ENCODE data around the gene DNAJB6. TPM values are rescaled to one million over a fixed set of nuclear protein-coding genes. Genes with fewer than 3 reads are reported as not detected.

DNAJB6 gene
- total and polyA plus RNA-seq, 12 donors = 38.4 to 195 (median 80.4) TPM

- TF ChIP-seq POLR2A (IDR thresholded peaks at IDR 0.05) (no peak), CTCF (IDR thresholded peaks at IDR 0.05) (no peak)
- Histone ChIP-seq H3K4me1 (replicated peaks in 1 of 2) (peaks cover 0 to 5% of the 10 kb centered on the region in 2 donors), H3K27ac (no peak overlapping the region), H3K36me3 (replicated peaks in 1 of 2) (peaks cover 0 to 20% of the 10 kb centered on the region in 2 donors), H3K27me3 (no peaks in the 10 kb centered on the region), H3K9me3 (replicated peaks in 1 of 3) (no peaks in the 10 kb centered on the region), H3K4me3 (no peak overlapping the region)
- intact Hi-C loops (cut with DNase I) = no loop called here
- 93 to 95% (median 94%) methylated on average over 7 of the region's 7 CpGs for WGBS, 4 donors
- DNase-seq = no peak
Observed at GRCh38 chr7:157375410-157375809, 38.6 kb downstream of the DNAJB6 start.

GRCh38 chr7:157377436-157378124, 40.8 kb downstream of the DNAJB6 start:
- peaks cover 0 to 5% of the 10 kb centered on the region in 2 donors for H3K4me1 ChIP-seq (replicated peaks in 1 of 2)
- no peaks in the 10 kb centered on the region for H3K27me3 ChIP-seq
- TF ChIP-seq CTCF (IDR thresholded peaks at IDR 0.05) (no peak), POLR2A (IDR thresholded peaks at IDR 0.05) (no peak)
- WGBS, 4 donors = 84 to 87% (median 86%) methylated on average over 11 of the region's 11 CpGs
- H3K36me3 ChIP-seq (replicated peaks in 1 of 2) = peaks cover 0 to 23% of the 10 kb centered on the region in 2 donors
- no peaks in the 10 kb centered on the region for H3K9me3 ChIP-seq (replicated peaks in 1 of 3)
- DNase-seq = no peak
- H3K27ac ChIP-seq = no peak overlapping the region
- intact Hi-C loops (cut with DNase I) = no loop called here
- H3K4me3 ChIP-seq = no peak overlapping the region

GRCh38 chr7:157378390-157378789, 41.6 kb downstream of the DNAJB6 start:
- TF ChIP-seq CTCF (IDR thresholded peaks at IDR 0.05) (no peak), POLR2A (IDR thresholded peaks at IDR 0.05) (no peak)
- WGBS, 4 donors = 92 to 93% (median 92%) methylated on average over 16 of the region's 16 CpGs
- H3K4me3 ChIP-seq = no peak overlapping the region
- intact Hi-C loops (cut with DNase I) = no loop called here
- H3K36me3 ChIP-seq (replicated peaks in 1 of 2) = peaks cover 0 to 24% of the 10 kb centered on the region in 2 donors
- no peak overlapping the region for H3K27ac ChIP-seq
- H3K4me1 ChIP-seq (replicated peaks in 1 of 2) = no peaks in the 10 kb centered on the region
- no peaks in the 10 kb centered on the region for H3K27me3 ChIP-seq
- no peaks in the 10 kb centered on the region for H3K9me3 ChIP-seq (replicated peaks in 1 of 3)
- DNase-seq = peak in 1 of 7 donors; percentile 37

- H3K4me1 ChIP-seq (replicated peaks in 1 of 2) = no peaks in the 10 kb centered on the region
- H3K4me3 ChIP-seq = no peak overlapping the region
- intact Hi-C loops (cut with DNase I) = no loop called here
- H3K27me3 ChIP-seq = no peaks in the 10 kb centered on the region
- peak in 1 of 7 donors; percentile 42 for DNase-seq
- TF ChIP-seq POLR2A (IDR thresholded peaks at IDR 0.05) (no peak), CTCF (IDR thresholded peaks at IDR 0.05) (no peak)
- no peak overlapping the region for H3K27ac ChIP-seq
- peaks cover 0 to 30% of the 10 kb centered on the region in 2 donors for H3K36me3 ChIP-seq (replicated peaks in 1 of 2)
- no peaks in the 10 kb centered on the region for H3K9me3 ChIP-seq (replicated peaks in 1 of 3)
- WGBS, 4 donors = 100% methylated on average over 1 of the region's 1 CpG
Observed at GRCh38 chr7:157379493-157379892, 42.7 kb downstream of the DNAJB6 start.
